GM23338 (cell line): ENCODE measurements around the gene HOXB5.

Experiments
- CTCF ChIP-seq, 2 experiments: fragments of 200-600 bp in 1 of 2; sonication (generic) in 1 of 2; conservative IDR thresholded peaks; 2 replicates each; pipeline versions ENCODE4 v1.5.1 to v1.6.1; 2016 to 2017; ENCODE audit warnings: antibody characterized with exemption in 2 of 2, low read depth in 2 of 2, mild to moderate bottlenecking in 2 of 2, moderate library complexity in 1 of 2
- EZH2 ChIP-seq: fragments of 200-600 bp; sonication (generic); IDR thresholded peaks from one replicate; pipeline ENCODE4 v1.8.0; 2017; ENCODE audit warnings: antibody characterized with exemption, mild to moderate bottlenecking, low read depth; ENCODE audit not compliant: unreplicated experiment
- NANOG ChIP-seq: IDR thresholded peaks from 2 replicates; pipeline ENCODE4 v1.6.1; 2016; ENCODE audit warnings: antibody characterized with exemption, borderline replicate concordance
- POLR2AphosphoS5 ChIP-seq: IDR thresholded peaks from 2 replicates; pipeline ENCODE4 v1.6.1; 2016; ENCODE audit warnings: antibody characterized with exemption, low read depth
- REST ChIP-seq: IDR thresholded peaks from one replicate; pipeline ENCODE4 v1.6.1; 2018; ENCODE audit warnings: antibody characterized with exemption; ENCODE audit not compliant: unreplicated experiment
- ZNF114 ChIP-seq: fragments of 250-450 bp; sonication (Bioruptor Pico); IDR thresholded peaks from 2 replicates; pipeline ENCODE4 v1.5.0; 2020; ENCODE audit warnings: mild to moderate bottlenecking, moderate library complexity
- TF ChIP-seq, protein P1 (sequence below): IDR thresholded peaks from 2 replicates; pipeline ENCODE4 v1.6.1; 2016; ENCODE audit warnings: antibody characterized with exemption

GRCh38 chr17:48584223-48584741, 9.3 kb downstream of the HOXB5 start:
- TF ChIP-seq CTCF (conservative IDR thresholded peaks at IDR 0.05; ENCODE audit: low read depth in 2 of 2) (no peak), POLR2AphosphoS5 (no peak), ZNF114 (CRISPR knock-in tag) (no peak), EZH2 (peak; percentile 75), REST (no peak), NANOG (no peak)
- TF ChIP-seq, protein P1, sequence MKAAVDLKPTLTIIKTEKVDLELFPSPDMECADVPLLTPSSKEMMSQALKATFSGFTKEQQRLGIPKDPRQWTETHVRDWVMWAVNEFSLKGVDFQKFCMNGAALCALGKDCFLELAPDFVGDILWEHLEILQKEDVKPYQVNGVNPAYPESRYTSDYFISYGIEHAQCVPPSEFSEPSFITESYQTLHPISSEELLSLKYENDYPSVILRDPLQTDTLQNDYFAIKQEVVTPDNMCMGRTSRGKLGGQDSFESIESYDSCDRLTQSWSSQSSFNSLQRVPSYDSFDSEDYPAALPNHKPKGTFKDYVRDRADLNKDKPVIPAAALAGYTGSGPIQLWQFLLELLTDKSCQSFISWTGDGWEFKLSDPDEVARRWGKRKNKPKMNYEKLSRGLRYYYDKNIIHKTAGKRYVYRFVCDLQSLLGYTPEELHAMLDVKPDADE = no peak
